Naive thymus-derived CD4-positive, alpha-beta T cell (primary cell): ENCODE measurements around the gene NR5A1. TPM values are rescaled to one million over a fixed set of nuclear protein-coding genes. Genes with fewer than 3 reads are reported as not detected.

ENCODE experiments used
- ATAC-seq: fragments of 150-1000 bp; cut with Tn5 transposase; 2 replicates; pipeline ENCODE4 v1.10.0; 2021; ENCODE audit warnings: mild to moderate bottlenecking, moderate library complexity
- CTCF ChIA-PET: fragments of 350-600 bp; sonication (Branson Sonifier 250); formaldehyde crosslinking; loops from one replicate; lab custom pipeline; 2021; ENCODE audit warnings: antibody characterized with exemption; lab: Charles Lee
- POLR2A ChIA-PET: fragments of 350-600 bp; sonication (Branson Sonifier 250); formaldehyde crosslinking; loops from one replicate; lab custom pipeline; 2021; ENCODE audit warnings: antibody characterized with exemption, inconsistent platforms; lab: Charles Lee
- DNase-seq, 9 donors: peaks; one replicate each; pipeline versions ENCODE4 v3.0.0 to v3.0.0-alpha.2; 2020 to 2022; ENCODE audit warnings: mixed read lengths in 1 of 9
- H3K27ac ChIP-seq: one replicate; pipeline ENCODE4 v1.7.0; 2013; ENCODE audit warnings: mild to moderate bottlenecking, low read depth, low read length, moderate library complexity
- H3K27me3 ChIP-seq, 2 donors: one replicate each; pipeline ENCODE4 v1.7.0; 2013; ENCODE audit warnings: low read length in 2 of 2, mild to moderate bottlenecking in 2 of 2, moderate library complexity in 2 of 2; ENCODE audit not compliant: control insufficient read depth in 2 of 2, insufficient read depth in 2 of 2
- H3K36me3 ChIP-seq, 3 experiments: 1 replicate in 2 of 3; 2 replicates in 1 of 3; pipeline ENCODE4 v1.7.0; 2013; ENCODE audit warnings: low read length in 3 of 3, mild to moderate bottlenecking in 3 of 3, moderate library complexity in 1 of 3; ENCODE audit not compliant: insufficient read depth in 3 of 3, control insufficient read depth in 2 of 3
- H3K4me1 ChIP-seq, 2 donors: one replicate each; pipeline ENCODE4 v1.7.0; 2013; ENCODE audit warnings: low read length in 2 of 2, mild to moderate bottlenecking in 2 of 2, moderate library complexity in 1 of 2; ENCODE audit not compliant: control insufficient read depth in 2 of 2, insufficient read depth in 2 of 2
- H3K4me3 ChIP-seq: 2 replicates; pipeline ENCODE4 v1.7.0; 2013; ENCODE audit warnings: mild to moderate bottlenecking, low read length
- H3K9me3 ChIP-seq, 3 experiments: 1 replicate in 2 of 3; 2 replicates in 1 of 3; pipeline ENCODE4 v1.7.0; 2013; ENCODE audit warnings: low read length in 3 of 3; ENCODE audit not compliant: control insufficient read depth in 2 of 3
- H3K27ac Mint-ChIP-seq, 9 donors: one replicate each; pipeline ENCODE4 v1.8.0; 2020 to 2022; ENCODE audit warnings: mixed read lengths in 9 of 9, mild to moderate bottlenecking in 8 of 9, moderate library complexity in 5 of 9, inconsistent platforms in 2 of 9
- H3K27me3 Mint-ChIP-seq, 5 donors: one replicate each; pipeline ENCODE4 v1.8.0; 2021 to 2022; ENCODE audit warnings: mixed read lengths in 5 of 5, mild to moderate bottlenecking in 1 of 5
- H3K36me3 Mint-ChIP-seq, 5 donors: one replicate each; pipeline ENCODE4 v1.8.0; 2020 to 2022; ENCODE audit warnings: mixed read lengths in 5 of 5, mild to moderate bottlenecking in 3 of 5, inconsistent platforms in 1 of 5
- H3K4me1 Mint-ChIP-seq, 7 donors: one replicate each; pipeline ENCODE4 v1.8.0; 2020 to 2022; ENCODE audit warnings: mixed read lengths in 7 of 7, mild to moderate bottlenecking in 3 of 7, inconsistent platforms in 1 of 7
- H3K4me3 Mint-ChIP-seq, 10 donors: one replicate each; pipeline ENCODE4 v1.8.0; 2020 to 2022; ENCODE audit warnings: mild to moderate bottlenecking in 10 of 10, mixed read lengths in 10 of 10, moderate library complexity in 6 of 10, inconsistent platforms in 2 of 10
- H3K9me3 Mint-ChIP-seq, 11 donors: one replicate each; pipeline ENCODE4 v1.8.0; 2020 to 2022; ENCODE audit warnings: mixed read lengths in 11 of 11, mild to moderate bottlenecking in 4 of 11, inconsistent platforms in 1 of 11, moderate library complexity in 1 of 11
- intact Hi-C, 2 donors: fragments of 100-400 bp; cut with micrococcal nuclease; formaldehyde crosslinking; loops; one replicate each; pipeline ENCODE4 v1.15.1; 2023
- polyA plus RNA-seq, 2 donors: library from polyadenylated mRNA; unstranded; fragments of 300-500 nt; fragmentation: Illumina TruSeq; gene quantifications; one replicate each; pipeline ENCODE4 v1.2.3, GENCODE V29; 2021
- total RNA-seq, 6 experiments: library from RNA in 5 of 6; stranded (reverse) in 5 of 6; gene quantifications; 1 replicate in 5 of 6; 2 replicates in 1 of 6; pipeline ENCODE4 v1.2.3 and lab custom pipeline; 2021 to 2026

Gene NR5A1
- total and polyA plus RNA-seq, 7 experiments from 2014 or later = 0.11 TPM; not detected in 6

- ATAC-seq (no peak), DNase-seq (no peak)
- CTCF ChIA-PET = no interaction called here
- POLR2A ChIA-PET = no interaction called here
- intact Hi-C loops = no loop called here
- no peak overlapping the region for H3K27ac Mint-ChIP-seq
- peaks cover 0 to 5% (median 0%) of the 10 kb centered on the region in 5 donors for H3K36me3 Mint-ChIP-seq
- no peak overlapping the region for H3K4me3 Mint-ChIP-seq
- Histone ChIP-seq H3K4me1 (no peaks in the 10 kb centered on the region), H3K27me3 (peaks cover 0 to 9% of the 10 kb centered on the region in 2 donors), H3K4me3 (no peak overlapping the region), H3K9me3 (no peaks in the 10 kb centered on the region), H3K27ac (no peak overlapping the region), H3K36me3 (no peaks in the 10 kb centered on the region)
- peaks cover 6 to 14% (median 7%) of the 10 kb centered on the region in 7 donors for H3K4me1 Mint-ChIP-seq
- H3K9me3 Mint-ChIP-seq = peaks cover 0 to 4% (median 0%) of the 10 kb centered on the region in 11 donors
- H3K27me3 Mint-ChIP-seq = peaks cover 12 to 42% (median 25%) of the 10 kb centered on the region in 5 donors
These were observed 2.6 kb downstream of the NR5A1 start for GRCh38 chr9:124504530-124505005.

- Histone ChIP-seq H3K4me1 (no peaks in the 10 kb centered on the region), H3K27me3 (peaks cover 0 to 9% of the 10 kb centered on the region in 2 donors), H3K36me3 (no peaks in the 10 kb centered on the region), H3K9me3 (no peaks in the 10 kb centered on the region), H3K4me3 (no peak overlapping the region), H3K27ac (no peak overlapping the region)
- intact Hi-C loops = no loop called here
- Mint-ChIP-seq H3K4me3 (peak overlapping the region; percentile 73 to 94 (median 84)), H3K27me3 (peaks cover 12 to 41% (median 25%) of the 10 kb centered on the region in 5 donors), H3K4me1 (peaks cover 6 to 17% (median 8%) of the 10 kb centered on the region in 7 donors), H3K27ac (peak overlapping the region in 2 of 9 donors; percentile 46 to 73), H3K36me3 (peaks cover 0 to 5% (median 0%) of the 10 kb centered on the region in 5 donors), H3K9me3 (peaks cover 0 to 4% (median 0%) of the 10 kb centered on the region in 11 donors)
- ChIA-PET POLR2A (no interaction called here), CTCF (no interaction called here)
- DNase-seq = no peak
- ATAC-seq = no peak
These were observed 3.3 kb downstream of the NR5A1 start for GRCh38 chr9:124503713-124504529.

- H3K9me3 ChIP-seq = no peaks in the 10 kb centered on the region
- POLR2A ChIA-PET = no interaction called here
- H3K36me3 ChIP-seq = no peaks in the 10 kb centered on the region
- H3K4me3 ChIP-seq = no peak overlapping the region
- Mint-ChIP-seq H3K9me3 (peaks cover 0 to 4% (median 0%) of the 10 kb centered on the region in 11 donors), H3K27me3 (peaks cover 12 to 41% (median 25%) of the 10 kb centered on the region in 5 donors), H3K27ac (no peak overlapping the region), H3K4me3 (peak overlapping the region in 4 of 10 donors; percentile 84 to 94 (median 90)), H3K4me1 (peaks cover 6 to 17% (median 8%) of the 10 kb centered on the region in 7 donors), H3K36me3 (peaks cover 0 to 5% (median 0%) of the 10 kb centered on the region in 5 donors)
- intact Hi-C loops = no loop called here
- peaks cover 0 to 9% of the 10 kb centered on the region in 2 donors for H3K27me3 ChIP-seq
- CTCF ChIA-PET = no interaction called here
- no peak overlapping the region for H3K27ac ChIP-seq
- no peaks in the 10 kb centered on the region for H3K4me1 ChIP-seq
- ATAC-seq = no peak
- DNase-seq = no peak
These were observed 4.2 kb downstream of the NR5A1 start for GRCh38 chr9:124502711-124503702.

- Mint-ChIP-seq H3K4me3 (peak overlapping the region in 2 of 10 donors; percentile 1 to 21), H3K4me1 (peaks cover 6 to 26% (median 15%) of the 10 kb centered on the region in 7 donors), H3K36me3 (peaks cover 0 to 5% (median 0%) of the 10 kb centered on the region in 5 donors), H3K9me3 (peaks cover 0 to 4% (median 0%) of the 10 kb centered on the region in 11 donors), H3K27ac (no peak overlapping the region), H3K27me3 (peaks cover 12 to 40% (median 25%) of the 10 kb centered on the region in 5 donors)
- Histone ChIP-seq H3K9me3 (no peaks in the 10 kb centered on the region), H3K27ac (no peak overlapping the region), H3K36me3 (no peaks in the 10 kb centered on the region), H3K4me1 (no peaks in the 10 kb centered on the region), H3K4me3 (no peak overlapping the region), H3K27me3 (peaks cover 0 to 9% of the 10 kb centered on the region in 2 donors)
- intact Hi-C loops = no loop called here
- DNase-seq (no peak), ATAC-seq (no peak)
- ChIA-PET CTCF (no interaction called here), POLR2A (no interaction called here)
These were observed 5.4 kb downstream of the NR5A1 start for GRCh38 chr9:124501771-124502320.

GRCh38 chr9:124500796-124501611 lies 6.2 kb downstream of the NR5A1 start:
- H3K36me3 Mint-ChIP-seq = peaks cover 0 to 5% (median 0%) of the 10 kb centered on the region in 5 donors

More at GRCh38 chr9:124500796-124501611, 6.2 kb downstream of the NR5A1 start:
- Mint-ChIP-seq H3K9me3 (peaks cover 0 to 4% (median 0%) of the 10 kb centered on the region in 11 donors), H3K27ac (no peak overlapping the region), H3K4me3 (no peak overlapping the region), H3K27me3 (peaks cover 12 to 34% (median 23%) of the 10 kb centered on the region in 5 donors), H3K4me1 (peaks cover 7 to 35% (median 24%) of the 10 kb centered on the region in 7 donors)
- no peaks in the 10 kb centered on the region for H3K36me3 ChIP-seq
- ChIA-PET POLR2A (no interaction called here), CTCF (no interaction called here)
- no peak overlapping the region for H3K27ac ChIP-seq
- no peaks in the 10 kb centered on the region for H3K9me3 ChIP-seq
- H3K4me1 ChIP-seq = peaks cover 0 to 8% of the 10 kb centered on the region in 2 donors
- no peak for DNase-seq
- H3K4me3 ChIP-seq = no peak overlapping the region
- intact Hi-C loops = no loop called here
- no peak for ATAC-seq
- H3K27me3 ChIP-seq = peaks cover 0 to 9% of the 10 kb centered on the region in 2 donors
